Astrocyte (in vitro differentiated cells and primary cell): Measurements from ENCODE around the gene RTRAF. TPM values are rescaled to one million over a fixed set of nuclear protein-coding genes. Genes with fewer than 3 reads are reported as not detected.

Source experiments
- DNase-seq: peaks from one replicate; pipeline ENCODE4 v3.0.0-alpha.2; 2010; ENCODE audit warnings: low read depth
- FAIRE-seq: peaks from 2 replicates; lab custom pipeline; 2011; peaks lifted over from hg19 to GRCh38; lab: Jason Lieb, UNC
- H2AFZ ChIP-seq: 2 replicates; pipeline ENCODE4 v1.6.0; 2012; ENCODE audit warnings: low read depth, low read length, inconsistent platforms
- H3K27ac ChIP-seq: 2 replicates; pipeline ENCODE4 v1.5.1; 2011; ENCODE audit warnings: low read depth, low read length, inconsistent platforms
- H3K27me3 ChIP-seq: 2 replicates; pipeline ENCODE4 v1.6.0; 2011; ENCODE audit warnings: low read length, inconsistent platforms; ENCODE audit not compliant: insufficient read depth
- H3K36me3 ChIP-seq: 2 replicates; pipeline ENCODE4 v1.5.1; 2011; ENCODE audit warnings: low read length, inconsistent platforms; ENCODE audit not compliant: insufficient read depth
- H3K4me1 ChIP-seq: 2 replicates; pipeline ENCODE4 v1.5.1; 2011; ENCODE audit warnings: low read length, inconsistent platforms; ENCODE audit not compliant: insufficient read depth
- H3K4me2 ChIP-seq: 2 replicates; pipeline ENCODE4 v1.6.0; 2012; ENCODE audit warnings: low read length, inconsistent platforms
- H3K4me3 ChIP-seq: 2 replicates; pipeline ENCODE4 v1.5.1; 2011; ENCODE audit warnings: low read depth, mild to moderate bottlenecking, low read length, inconsistent platforms; ENCODE audit not compliant: insufficient read depth
- H3K79me2 ChIP-seq: 2 replicates; pipeline ENCODE4 v1.6.0; 2012; ENCODE audit warnings: mild to moderate bottlenecking, low read length, inconsistent platforms; ENCODE audit not compliant: insufficient read depth
- H3K9ac ChIP-seq: 2 replicates; pipeline ENCODE4 v1.6.0; 2012; ENCODE audit warnings: mild to moderate bottlenecking, low read length, inconsistent platforms
- H3K9me3 ChIP-seq: 2 replicates; pipeline ENCODE4 v1.5.1; 2012; ENCODE audit warnings: low read depth, mild to moderate bottlenecking, low read length, inconsistent platforms; ENCODE audit not compliant: insufficient read depth
- H4K20me1 ChIP-seq: 2 replicates; pipeline ENCODE4 v1.6.0; 2012; ENCODE audit warnings: low read length, inconsistent platforms; ENCODE audit not compliant: insufficient read depth
- H3K27ac Mint-ChIP-seq: one replicate; pipeline ENCODE4 v1.8.0; 2021; ENCODE audit warnings: mild to moderate bottlenecking, mixed read lengths; ENCODE audit not compliant: unreplicated experiment
- H3K27me3 Mint-ChIP-seq: one replicate; pipeline ENCODE4 v1.8.0; 2021; ENCODE audit warnings: low read depth, mixed read lengths; ENCODE audit not compliant: unreplicated experiment
- H3K36me3 Mint-ChIP-seq: one replicate; pipeline ENCODE4 v1.8.0; 2021; ENCODE audit warnings: low read depth, mixed read lengths; ENCODE audit not compliant: unreplicated experiment
- H3K4me1 Mint-ChIP-seq: one replicate; pipeline ENCODE4 v1.8.0; 2021; ENCODE audit warnings: low read depth, mixed read lengths; ENCODE audit not compliant: unreplicated experiment
- H3K4me3 Mint-ChIP-seq: one replicate; pipeline ENCODE4 v1.8.0; 2021; ENCODE audit warnings: mild to moderate bottlenecking, moderate library complexity, mixed read lengths; ENCODE audit not compliant: unreplicated experiment
- H3K9me3 Mint-ChIP-seq: one replicate; pipeline ENCODE4 v1.8.0; 2021; ENCODE audit warnings: mild to moderate bottlenecking, mixed read lengths; ENCODE audit not compliant: unreplicated experiment
- CTCF ChIP-seq: IDR thresholded peaks from 2 replicates; pipeline ENCODE4 v1.5.1; 2011; ENCODE audit warnings: low read depth, mild to moderate bottlenecking, inconsistent platforms, low read length, moderate library complexity; ENCODE audit not compliant: insufficient read depth
- EZH2 ChIP-seq: IDR thresholded peaks from 2 replicates; pipeline ENCODE4 v1.6.1; 2012; ENCODE audit warnings: mild to moderate bottlenecking, low read length, inconsistent platforms; ENCODE audit not compliant: insufficient read depth
- total RNA-seq: library from RNA; stranded (reverse); gene quantifications from 2 replicates; pipeline ENCODE4 v1.2.1, GENCODE V29; 2021

RTRAF gene
- total RNA-seq, 1 donor from 2014 or later: 224 TPM

GRCh38 chr14:51959928-51960327 is 29.4 kb upstream of the RTRAF start:
- H2AFZ ChIP-seq: no peak overlapping the region
- peaks cover 7% of the 10 kb centered on the region for H3K9me3 ChIP-seq
- no peak overlapping the region for H3K4me2 ChIP-seq
- TF ChIP-seq EZH2 (no peak), CTCF (no peak)
- H3K27ac ChIP-seq: no peak overlapping the region
- FAIRE-seq: peak; percentile 17
- no peaks in the 10 kb centered on the region for H3K27me3 ChIP-seq
- Mint-ChIP-seq H3K27ac (no peak overlapping the region), H3K27me3 (no peaks in the 10 kb centered on the region), H3K4me3 (no peak overlapping the region), H3K9me3 (peaks cover 12% of the 10 kb centered on the region), H3K4me1 (peaks cover 15% of the 10 kb centered on the region), H3K36me3 (peaks cover 8% of the 10 kb centered on the region)
- no peaks in the 10 kb centered on the region for H4K20me1 ChIP-seq
- H3K9ac ChIP-seq: no peak overlapping the region
- no peak overlapping the region for H3K4me3 ChIP-seq
- no peak for DNase-seq
- no peaks in the 10 kb centered on the region for H3K4me1 ChIP-seq
- no peaks in the 10 kb centered on the region for H3K79me2 ChIP-seq
- no peaks in the 10 kb centered on the region for H3K36me3 ChIP-seq

- Histone ChIP-seq H4K20me1 (no peaks in the 10 kb centered on the region), H3K9me3 (peaks cover 7% of the 10 kb centered on the region), H3K9ac (no peak overlapping the region), H3K27ac (no peak overlapping the region), H3K4me3 (no peak overlapping the region), H3K79me2 (no peaks in the 10 kb centered on the region), H3K4me2 (no peak overlapping the region), H3K27me3 (no peaks in the 10 kb centered on the region), H2AFZ (no peak overlapping the region), H3K36me3 (no peaks in the 10 kb centered on the region), H3K4me1 (no peaks in the 10 kb centered on the region)
- no peak for FAIRE-seq
- H3K27ac Mint-ChIP-seq: no peak overlapping the region
- no peaks in the 10 kb centered on the region for H3K27me3 Mint-ChIP-seq
- peaks cover 8% of the 10 kb centered on the region for H3K36me3 Mint-ChIP-seq
- peaks cover 15% of the 10 kb centered on the region for H3K4me1 Mint-ChIP-seq
- no peak for DNase-seq
- H3K9me3 Mint-ChIP-seq: peaks cover 12% of the 10 kb centered on the region
- no peak overlapping the region for H3K4me3 Mint-ChIP-seq
- TF ChIP-seq EZH2 (no peak), CTCF (no peak)
Measured at GRCh38 chr14:51960866-51961265, 28.5 kb upstream of the RTRAF start.

GRCh38 chr14:51962711-51963110 is 26.6 kb upstream of the RTRAF start:
- Histone ChIP-seq H3K4me2 (no peak overlapping the region), H3K27ac (no peak overlapping the region), H3K79me2 (no peaks in the 10 kb centered on the region), H3K36me3 (no peaks in the 10 kb centered on the region), H3K4me1 (no peaks in the 10 kb centered on the region), H3K9me3 (peaks cover 7% of the 10 kb centered on the region), H2AFZ (no peak overlapping the region), H3K27me3 (no peaks in the 10 kb centered on the region), H4K20me1 (no peaks in the 10 kb centered on the region), H3K9ac (no peak overlapping the region), H3K4me3 (no peak overlapping the region)
- Mint-ChIP-seq H3K4me1 (peaks cover 18% of the 10 kb centered on the region), H3K9me3 (peaks cover 8% of the 10 kb centered on the region), H3K27ac (peak overlapping the region; percentile 9), H3K4me3 (peak overlapping the region; percentile 37), H3K27me3 (no peaks in the 10 kb centered on the region), H3K36me3 (peaks cover 8% of the 10 kb centered on the region)
- DNase-seq (peak; percentile 23), FAIRE-seq (peak; percentile 54)
- no peak for TF ChIP-seq EZH2
- no peak for TF ChIP-seq CTCF
